Measurements from ENCODE around the gene PRPF38B.
A peak's percentile ranks its signal among the peaks of the same experiment; 100 is the strongest.

Gene PRPF38B

DNA sequence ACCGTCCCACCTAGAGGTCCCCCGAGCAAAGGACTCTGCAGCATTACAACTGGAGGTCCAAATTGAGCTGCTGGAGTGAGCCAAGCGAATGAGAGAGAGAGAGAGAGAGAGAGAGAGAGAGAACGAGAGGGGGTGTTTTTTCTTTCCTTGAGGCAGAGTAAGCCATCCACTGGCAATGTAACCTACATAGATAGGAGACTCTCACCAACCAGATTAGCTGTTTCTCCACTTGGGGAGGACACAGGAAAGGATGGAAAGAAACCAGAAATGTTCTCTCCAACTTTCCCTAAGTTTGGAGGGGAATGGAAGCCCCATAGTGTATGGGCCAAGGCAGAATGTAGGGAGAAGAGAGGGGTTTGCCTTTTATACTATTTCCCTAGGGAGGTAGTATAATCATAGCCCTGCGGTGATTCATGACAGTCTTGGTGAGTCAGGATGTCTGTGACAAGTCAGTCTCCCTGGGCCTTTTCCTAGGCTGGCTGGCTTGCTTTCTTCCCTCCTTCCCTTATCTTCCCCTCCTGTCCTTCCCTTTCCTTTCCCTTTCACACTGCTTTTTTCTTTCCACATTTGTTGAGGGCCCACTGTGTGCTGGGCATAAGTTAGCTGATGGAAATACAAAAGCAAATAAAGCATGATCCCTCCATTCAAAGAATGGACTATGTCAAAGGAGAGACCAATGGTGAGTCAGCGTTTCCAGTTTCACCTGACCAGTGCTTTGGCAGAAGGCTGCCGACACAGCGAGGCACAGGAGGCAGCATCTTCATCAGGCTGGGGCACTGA, 27.7 kb downstream of the PRPF38B start:
- Histone ChIP-seq H2AFZ (ENCODE audit: low read length, unreplicated experiment) (no peak overlapping the region), H3K4me3 (ENCODE audit: low read depth, low read length) (peak overlapping the region; percentile 7; the same call in 1 of the 2 replicates), H3K4me1 (ENCODE audit: control insufficient read depth, insufficient read depth, low read length, unreplicated experiment) (peaks cover 50% of the 10 kb centered on the region), H3K27me3 (ENCODE audit: insufficient read depth, low read length) (no peaks in the 10 kb centered on the region), H3K27ac (ENCODE audit: low read depth, low read length) (peak overlapping the region; percentile 90), H3K36me3 (ENCODE audit: insufficient read depth, low read length) (no peaks in the 10 kb centered on the region), H3K79me2 (ENCODE audit: control insufficient read depth, insufficient read depth, low read length, unreplicated experiment) (no peaks in the 10 kb centered on the region)

DNA sequence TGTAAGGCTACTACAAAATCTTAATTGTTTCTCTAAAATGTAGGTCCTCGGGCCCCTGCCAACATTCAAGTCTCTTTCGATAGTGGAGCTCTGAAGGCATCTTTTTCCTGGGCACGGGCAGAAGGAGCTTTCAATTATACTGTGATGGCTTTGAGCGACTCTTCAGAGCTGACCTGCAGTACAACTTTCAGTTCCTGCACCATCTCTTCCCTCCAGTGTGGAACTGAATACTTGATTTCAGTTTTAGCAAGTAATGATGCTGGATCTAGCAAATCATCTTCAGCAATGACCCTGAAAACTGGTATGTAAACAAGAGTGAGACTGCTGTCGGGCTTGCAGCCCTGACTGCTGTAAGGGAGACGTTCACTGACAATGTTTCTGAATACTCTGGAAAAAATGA, 30.2 kb downstream of the PRPF38B start:
- Histone ChIP-seq H2AFZ (ENCODE audit: low read length, unreplicated experiment) (peak overlapping the region; percentile 60), H3K4me3 (ENCODE audit: low read depth, low read length) (peak overlapping the region; percentile 53)

DNA sequence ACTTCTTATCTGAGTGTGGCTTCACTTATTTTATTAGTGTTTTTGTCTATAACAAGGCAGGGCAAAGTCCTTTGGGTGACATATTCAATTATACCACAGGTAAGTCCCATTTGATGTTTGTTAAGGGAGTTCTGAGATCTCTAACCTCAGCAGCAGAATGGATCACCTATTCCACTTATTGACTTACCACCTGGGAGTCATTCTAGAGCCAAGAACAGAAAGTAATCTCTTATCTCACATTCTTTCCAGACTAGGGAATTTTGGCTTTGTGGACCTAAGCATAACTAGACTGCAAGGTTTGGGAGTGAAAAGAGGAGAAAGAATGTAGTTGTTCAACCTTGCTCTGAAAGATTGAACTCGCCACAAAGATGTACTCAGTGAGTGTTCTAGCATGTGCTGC, 33.8 kb downstream of the PRPF38B start:
- Histone ChIP-seq H3K27me3 (ENCODE audit: insufficient read depth, low read length) (no peaks in the 10 kb centered on the region), H3K36me3 (ENCODE audit: insufficient read depth, low read length) (no peaks in the 10 kb centered on the region), H3K4me1 (ENCODE audit: control insufficient read depth, insufficient read depth, low read length, unreplicated experiment) (peaks cover 22% of the 10 kb centered on the region), H3K79me2 (ENCODE audit: control insufficient read depth, insufficient read depth, low read length, unreplicated experiment) (no peaks in the 10 kb centered on the region), H3K4me3 (ENCODE audit: low read depth, low read length) (no peak overlapping the region), H2AFZ (ENCODE audit: low read length, unreplicated experiment) (no peak overlapping the region), H3K27ac (ENCODE audit: low read depth, low read length) (no peak overlapping the region)

More for the DNA sequence above, 30.2 kb downstream of the PRPF38B start:
- Histone ChIP-seq H3K36me3 (ENCODE audit: insufficient read depth, low read length) (no peaks in the 10 kb centered on the region), H3K27me3 (ENCODE audit: insufficient read depth, low read length) (no peaks in the 10 kb centered on the region), H3K27ac (ENCODE audit: low read depth, low read length) (peak overlapping the region; percentile 19), H3K79me2 (ENCODE audit: control insufficient read depth, insufficient read depth, low read length, unreplicated experiment) (no peaks in the 10 kb centered on the region), H3K4me1 (ENCODE audit: control insufficient read depth, insufficient read depth, low read length, unreplicated experiment) (peaks cover 45% of the 10 kb centered on the region)

DNA sequence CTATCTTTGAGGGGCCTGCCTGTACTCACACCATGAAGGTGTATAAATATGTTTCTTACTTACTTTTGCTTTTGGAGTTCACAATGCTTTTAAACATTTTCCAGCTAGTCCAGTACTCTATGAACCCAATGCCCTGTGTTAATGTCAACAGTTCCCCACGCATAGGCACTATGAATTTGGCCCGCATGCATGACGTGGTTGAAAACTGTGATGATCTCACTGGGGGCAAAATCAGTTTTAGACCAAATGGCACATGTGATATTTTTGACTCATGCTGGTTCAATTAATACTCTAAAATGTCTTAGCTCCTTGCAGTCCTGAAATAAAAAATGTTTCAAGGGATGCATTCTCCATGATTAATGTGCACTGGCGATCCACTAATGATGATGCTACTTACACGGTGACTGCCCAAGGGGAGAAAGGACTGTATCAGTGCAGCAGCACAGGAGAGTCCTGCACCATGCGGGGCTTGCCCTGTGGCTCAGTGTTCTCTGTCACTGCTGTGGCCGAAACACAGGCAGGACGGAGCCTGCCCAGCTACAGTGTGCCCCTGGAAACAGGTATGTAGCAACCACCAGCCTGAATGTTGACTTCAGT, 36.3 kb downstream of the PRPF38B start:
- H2AFZ ChIP-seq (ENCODE audit: low read length, unreplicated experiment), result no peak overlapping the region
- no peaks in the 10 kb centered on the region for H3K79me2 ChIP-seq (ENCODE audit: control insufficient read depth, insufficient read depth, low read length, unreplicated experiment)
- peaks cover 6% of the 10 kb centered on the region for H3K4me1 ChIP-seq (ENCODE audit: control insufficient read depth, insufficient read depth, low read length, unreplicated experiment)
- H3K27me3 ChIP-seq (ENCODE audit: insufficient read depth, low read length), result no peaks in the 10 kb centered on the region
- no peaks in the 10 kb centered on the region for H3K36me3 ChIP-seq (ENCODE audit: insufficient read depth, low read length)
- H3K4me3 ChIP-seq (ENCODE audit: low read depth, low read length), result no peak overlapping the region
- H3K27ac ChIP-seq (ENCODE audit: low read depth, low read length), result no peak overlapping the region

DNA sequence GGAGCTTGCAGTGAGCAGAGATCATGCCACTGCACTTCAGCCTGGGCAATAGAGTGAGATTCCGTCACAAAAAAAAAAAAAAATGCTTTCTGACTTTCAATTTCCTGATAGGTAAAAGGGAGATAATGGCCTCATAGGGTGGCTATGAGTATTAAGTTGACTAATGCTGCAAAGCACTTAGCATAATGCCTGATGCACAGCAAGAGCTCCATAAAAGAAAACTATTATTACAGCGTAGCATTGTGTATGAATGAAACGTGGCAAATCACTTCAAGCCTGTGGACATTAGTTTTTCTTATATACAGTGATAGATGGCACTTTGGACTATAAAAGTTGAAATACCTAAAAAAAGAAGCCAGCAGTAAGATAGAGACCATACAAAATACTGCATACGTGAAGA, 37.4 kb downstream of the PRPF38B start:
- Histone ChIP-seq H2AFZ (ENCODE audit: low read length, unreplicated experiment) (no peak overlapping the region), H3K27me3 (ENCODE audit: insufficient read depth, low read length) (no peaks in the 10 kb centered on the region), H3K79me2 (ENCODE audit: control insufficient read depth, insufficient read depth, low read length, unreplicated experiment) (no peaks in the 10 kb centered on the region), H3K4me1 (ENCODE audit: control insufficient read depth, insufficient read depth, low read length, unreplicated experiment) (peaks cover 6% of the 10 kb centered on the region), H3K36me3 (ENCODE audit: insufficient read depth, low read length) (no peaks in the 10 kb centered on the region), H3K4me3 (ENCODE audit: low read depth, low read length) (no peak overlapping the region), H3K27ac (ENCODE audit: low read depth, low read length) (no peak overlapping the region)

DNA sequence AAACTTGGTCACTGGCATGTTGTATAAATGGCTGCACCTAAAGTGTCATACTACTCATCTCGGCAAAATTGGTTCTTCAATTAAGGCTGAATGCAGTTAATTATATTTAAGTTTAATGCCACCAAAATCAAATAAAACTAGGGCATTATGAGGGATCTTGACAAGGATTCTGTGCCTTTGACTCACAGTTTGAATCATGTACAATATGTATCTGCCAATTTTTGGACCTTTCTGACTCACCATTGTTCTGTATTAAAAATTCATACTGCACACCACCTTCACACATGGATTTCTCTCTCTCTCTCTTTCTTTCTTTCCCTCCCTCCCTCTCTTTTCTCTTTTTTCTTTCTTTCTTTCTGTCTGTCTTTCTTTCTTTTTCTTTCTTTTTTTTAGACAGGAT, 40.3 kb downstream of the PRPF38B start:
- Histone ChIP-seq H3K27me3 (ENCODE audit: insufficient read depth, low read length) (no peaks in the 10 kb centered on the region), H3K27ac (ENCODE audit: low read depth, low read length) (no peak overlapping the region), H2AFZ (ENCODE audit: low read length, unreplicated experiment) (no peak overlapping the region), H3K4me3 (ENCODE audit: low read depth, low read length) (no peak overlapping the region), H3K79me2 (ENCODE audit: control insufficient read depth, insufficient read depth, low read length, unreplicated experiment) (no peaks in the 10 kb centered on the region), H3K4me1 (ENCODE audit: control insufficient read depth, insufficient read depth, low read length, unreplicated experiment) (peaks cover 6% of the 10 kb centered on the region), H3K36me3 (ENCODE audit: insufficient read depth, low read length) (no peaks in the 10 kb centered on the region)

DNA sequence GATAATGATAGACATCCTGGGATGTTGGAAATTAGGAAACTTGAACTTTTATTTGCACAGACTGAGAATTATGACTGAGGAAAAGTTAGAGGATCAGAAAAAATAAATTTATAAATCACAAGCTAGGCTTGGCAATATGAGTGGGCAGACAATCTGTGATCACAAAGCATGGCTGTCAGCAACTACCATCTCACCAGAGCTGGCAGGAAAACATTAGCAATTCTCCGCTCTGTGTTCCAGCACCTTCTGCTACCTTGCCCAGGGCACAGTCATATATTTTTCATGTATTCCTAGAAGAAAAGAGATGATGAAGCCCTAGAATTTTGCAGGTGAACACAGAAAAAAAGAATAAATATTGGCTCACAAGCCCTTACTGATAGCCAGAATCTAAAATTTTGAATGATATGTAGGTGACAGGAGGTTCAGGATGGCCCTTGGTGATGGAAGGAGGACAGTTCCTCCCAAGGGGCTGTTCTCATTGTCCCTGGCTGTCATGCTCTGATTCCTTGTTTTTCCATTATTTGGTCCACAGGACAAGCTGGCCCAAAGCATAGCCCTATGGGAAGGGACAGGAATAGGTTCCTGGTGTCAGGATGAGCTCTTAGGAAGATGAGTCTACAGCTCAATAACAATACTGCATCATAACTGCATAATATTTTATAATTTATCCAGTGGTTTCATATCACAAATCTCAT, 42.2 kb downstream of the PRPF38B start:
- Histone ChIP-seq H3K27me3 (ENCODE audit: insufficient read depth, low read length) (no peaks in the 10 kb centered on the region), H3K4me1 (ENCODE audit: control insufficient read depth, insufficient read depth, low read length, unreplicated experiment) (peaks cover 6% of the 10 kb centered on the region), H3K36me3 (ENCODE audit: insufficient read depth, low read length) (no peaks in the 10 kb centered on the region), H3K4me3 (ENCODE audit: low read depth, low read length) (no peak overlapping the region), H2AFZ (ENCODE audit: low read length, unreplicated experiment) (no peak overlapping the region), H3K79me2 (ENCODE audit: control insufficient read depth, insufficient read depth, low read length, unreplicated experiment) (no peaks in the 10 kb centered on the region), H3K27ac (ENCODE audit: low read depth, low read length) (no peak overlapping the region)

DNA sequence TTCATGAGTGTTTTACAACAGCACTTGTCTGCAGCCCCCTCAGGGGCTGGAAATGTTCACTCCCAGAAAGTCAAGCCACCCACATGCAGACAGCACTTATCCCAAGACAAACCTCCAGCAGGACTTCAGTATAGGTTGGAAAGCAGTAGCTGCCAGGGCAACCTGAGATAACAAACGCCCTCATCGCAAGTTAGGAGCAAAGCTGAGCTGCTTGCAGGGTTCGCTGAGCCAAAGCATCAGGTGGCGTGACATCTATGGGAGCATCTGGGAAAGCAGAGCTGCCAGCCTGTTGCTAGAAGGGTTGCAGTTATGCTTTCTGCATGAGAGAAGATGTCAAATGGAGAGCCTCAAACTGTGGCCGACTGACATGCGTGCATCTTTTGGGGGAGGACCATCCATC, 50.1 kb downstream of the PRPF38B start:
- Histone ChIP-seq H3K27ac (ENCODE audit: low read depth, low read length) (no peak overlapping the region), H3K79me2 (ENCODE audit: control insufficient read depth, insufficient read depth, low read length, unreplicated experiment) (no peaks in the 10 kb centered on the region), H3K36me3 (ENCODE audit: insufficient read depth, low read length) (no peaks in the 10 kb centered on the region), H3K4me1 (ENCODE audit: control insufficient read depth, insufficient read depth, low read length, unreplicated experiment) (no peaks in the 10 kb centered on the region), H3K4me3 (ENCODE audit: low read depth, low read length) (no peak overlapping the region), H3K27me3 (ENCODE audit: insufficient read depth, low read length) (no peaks in the 10 kb centered on the region), H2AFZ (ENCODE audit: low read length, unreplicated experiment) (no peak overlapping the region)

DNA sequence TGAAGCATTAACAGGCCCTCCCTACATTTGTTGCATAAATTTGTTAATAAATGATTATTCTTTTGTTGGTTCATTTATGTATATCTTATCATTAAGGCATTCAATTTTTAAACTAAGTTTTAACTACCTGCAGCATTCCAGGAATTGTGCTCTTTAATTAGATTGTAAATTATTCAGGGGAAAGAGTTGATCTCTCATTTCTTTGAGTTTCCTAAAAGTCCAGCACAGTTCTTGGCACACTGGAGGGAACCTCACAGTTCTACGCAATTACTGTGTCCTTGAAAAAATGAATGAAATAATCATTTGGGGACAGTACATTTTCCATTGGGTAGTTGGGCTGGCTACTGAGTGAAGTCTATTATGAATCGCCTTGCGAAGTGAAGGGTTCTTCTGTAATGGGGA, 53.9 kb downstream of the PRPF38B start:
- Histone ChIP-seq H3K27ac (ENCODE audit: low read depth, low read length) (no peak overlapping the region; the same call in 1 of the 2 replicates), H3K4me3 (ENCODE audit: low read depth, low read length) (no peak overlapping the region), H3K79me2 (ENCODE audit: control insufficient read depth, insufficient read depth, low read length, unreplicated experiment) (peaks cover 36% of the 10 kb centered on the region), H3K36me3 (ENCODE audit: insufficient read depth, low read length) (no peaks in the 10 kb centered on the region), H2AFZ (ENCODE audit: low read length, unreplicated experiment) (peak overlapping the region; percentile 25), H3K4me1 (ENCODE audit: control insufficient read depth, insufficient read depth, low read length, unreplicated experiment) (peaks cover 16% of the 10 kb centered on the region), H3K27me3 (ENCODE audit: insufficient read depth, low read length) (no peaks in the 10 kb centered on the region)

DNA sequence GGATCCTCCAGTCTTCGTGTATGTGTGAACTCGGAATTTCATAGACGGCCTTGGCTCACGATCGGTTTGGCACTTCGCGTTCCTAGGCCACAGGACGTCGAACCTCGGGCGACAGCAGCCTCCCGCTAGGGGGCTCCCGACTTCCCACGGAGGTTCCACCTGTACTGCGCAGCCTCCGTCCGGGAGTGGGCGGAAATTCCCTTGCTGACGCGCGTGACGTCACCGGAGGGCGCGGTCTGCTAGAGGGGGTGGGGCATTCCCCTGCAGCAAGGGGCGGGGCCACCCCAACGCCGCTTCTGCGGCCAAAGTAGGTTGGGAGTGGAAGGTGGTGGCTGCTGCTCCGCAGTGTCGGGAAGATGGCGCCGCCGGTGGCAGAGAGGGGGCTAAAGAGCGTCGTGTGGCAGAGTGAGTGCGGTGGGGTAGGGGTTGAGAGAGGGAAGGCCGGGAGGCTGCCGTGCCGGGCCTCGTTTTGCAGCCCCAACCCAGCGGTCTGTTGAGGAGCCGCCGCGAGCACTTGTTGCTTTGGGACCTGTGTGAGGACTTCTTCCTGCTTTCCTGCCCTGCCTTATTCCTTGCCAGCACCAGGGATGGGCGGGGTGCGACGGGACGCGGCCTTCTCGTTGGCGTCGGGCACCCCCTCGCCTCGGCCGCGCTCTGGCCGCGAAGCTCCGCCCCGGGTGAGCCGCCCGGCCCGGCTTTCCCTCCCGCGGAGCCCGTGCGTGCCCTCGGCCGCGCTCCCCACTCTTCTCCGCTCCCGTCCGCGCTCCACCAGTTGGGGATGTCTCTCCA, 54.5 kb downstream of the PRPF38B start, which contains the start of gene STXBP3:
STXBP3 (plus strand) TSS at position 293 of the 789 bp plus-strand sequence; CDS start at position 357, 64 bp downstream.
- Histone ChIP-seq H2AFZ (ENCODE audit: low read length, unreplicated experiment) (peak within 1 kb of the TSS; percentile 80), H3K79me2 (ENCODE audit: control insufficient read depth, insufficient read depth, low read length, unreplicated experiment) (peaks cover 39% of the 10 kb centered on the region), H3K4me1 (ENCODE audit: control insufficient read depth, insufficient read depth, low read length, unreplicated experiment) (peaks cover 16% of the 10 kb centered on the region), H3K27ac (ENCODE audit: low read depth, low read length) (peak within 1 kb of the TSS; percentile 89), H3K36me3 (ENCODE audit: insufficient read depth, low read length) (no peaks in the 10 kb centered on the region), H3K27me3 (ENCODE audit: insufficient read depth, low read length) (no peaks in the 10 kb centered on the region), H3K4me3 (ENCODE audit: low read depth, low read length) (peak within 1 kb of the TSS; percentile 85)

Data from ACC112 (cell line).